Measurements from ENCODE around the gene SLC35F5.

DNA sequence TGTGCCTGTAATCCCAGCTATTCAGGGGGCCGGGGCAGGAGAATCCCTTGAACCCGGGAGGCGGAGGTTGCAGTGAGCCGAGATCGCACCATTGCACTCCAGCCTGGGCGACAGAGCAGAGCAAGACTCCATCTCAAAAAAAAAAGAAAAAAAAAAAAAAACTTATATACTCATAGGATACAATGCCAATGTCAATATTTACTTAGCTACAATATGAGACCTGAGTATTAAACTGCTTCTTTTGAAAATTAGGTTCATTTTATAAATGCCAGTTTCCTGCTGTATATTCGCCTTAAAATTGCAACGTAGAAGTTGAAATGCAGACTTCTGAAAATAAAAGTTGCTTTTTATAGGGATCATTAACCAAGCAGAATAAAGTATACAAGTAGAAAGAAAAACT lies 2.3 kb downstream of the SLC35F5 start:
- TF ChIP-seq, protein P1, sequence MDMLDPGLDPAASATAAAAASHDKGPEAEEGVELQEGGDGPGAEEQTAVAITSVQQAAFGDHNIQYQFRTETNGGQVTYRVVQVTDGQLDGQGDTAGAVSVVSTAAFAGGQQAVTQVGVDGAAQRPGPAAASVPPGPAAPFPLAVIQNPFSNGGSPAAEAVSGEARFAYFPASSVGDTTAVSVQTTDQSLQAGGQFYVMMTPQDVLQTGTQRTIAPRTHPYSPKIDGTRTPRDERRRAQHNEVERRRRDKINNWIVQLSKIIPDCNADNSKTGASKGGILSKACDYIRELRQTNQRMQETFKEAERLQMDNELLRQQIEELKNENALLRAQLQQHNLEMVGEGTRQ (IDR thresholded peaks at IDR 0.05; ENCODE audit: low read depth, low read length) = no peak
- TF ChIP-seq, protein P2, sequence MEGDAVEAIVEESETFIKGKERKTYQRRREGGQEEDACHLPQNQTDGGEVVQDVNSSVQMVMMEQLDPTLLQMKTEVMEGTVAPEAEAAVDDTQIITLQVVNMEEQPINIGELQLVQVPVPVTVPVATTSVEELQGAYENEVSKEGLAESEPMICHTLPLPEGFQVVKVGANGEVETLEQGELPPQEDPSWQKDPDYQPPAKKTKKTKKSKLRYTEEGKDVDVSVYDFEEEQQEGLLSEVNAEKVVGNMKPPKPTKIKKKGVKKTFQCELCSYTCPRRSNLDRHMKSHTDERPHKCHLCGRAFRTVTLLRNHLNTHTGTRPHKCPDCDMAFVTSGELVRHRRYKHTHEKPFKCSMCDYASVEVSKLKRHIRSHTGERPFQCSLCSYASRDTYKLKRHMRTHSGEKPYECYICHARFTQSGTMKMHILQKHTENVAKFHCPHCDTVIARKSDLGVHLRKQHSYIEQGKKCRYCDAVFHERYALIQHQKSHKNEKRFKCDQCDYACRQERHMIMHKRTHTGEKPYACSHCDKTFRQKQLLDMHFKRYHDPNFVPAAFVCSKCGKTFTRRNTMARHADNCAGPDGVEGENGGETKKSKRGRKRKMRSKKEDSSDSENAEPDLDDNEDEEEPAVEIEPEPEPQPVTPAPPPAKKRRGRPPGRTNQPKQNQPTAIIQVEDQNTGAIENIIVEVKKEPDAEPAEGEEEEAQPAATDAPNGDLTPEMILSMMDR (conservative IDR thresholded peaks at IDR 0.05; ENCODE audit: low read depth, low read length) = no peak
- TF ChIP-seq MAFK (IDR thresholded peaks at IDR 0.05; ENCODE audit: low read depth, low read length) = no peak
- no peak for TF ChIP-seq POLR2A (IDR thresholded peaks at IDR 0.05; ENCODE audit: low read depth, low read length)
- no peak for TF ChIP-seq FOS (IDR thresholded peaks at IDR 0.05; ENCODE audit: low read depth, low read length)
